ENCODE measurements around the gene CTSA. TPM values are rescaled to one million over a fixed set of nuclear protein-coding genes. Genes with fewer than 3 reads are reported as not detected.
A peak's percentile ranks its signal among the peaks of the same experiment; 100 is the strongest.

Gene CTSA
- 42.6 and 48.7 TPM in 2 replicates for polyA plus RNA-seq (2014; cell fraction: cytosol; rRNA removed)
- 183 and 260 TPM in 2 replicates for polyA plus RNA-seq (2014; cell fraction: nucleus; rRNA removed)

- DNase-seq (ENCODE audit: low spot score) = peak; percentile 96
Observed at GRCh38 chr20:45890985-45891983, at the start of gene CTSA, which contains the start of gene NEURL2. TSS of gene CTSA (plus strand) at chr20:45891335. CDS start at chr20:45891569, 234 bp downstream. TSS of gene NEURL2 (minus strand) at chr20:45891208. CDS start at chr20:45890991, 217 bp downstream.

- no peak for DNase-seq (ENCODE audit: low spot score)
Observed at GRCh38 chr20:45841407-45842129, 49.6 kb upstream of the CTSA start.

GRCh38 chr20:45842169-45842812 lies 48.8 kb upstream of the CTSA start:
- DNase-seq (ENCODE audit: low spot score) = no peak

GRCh38 chr20:45843506-45843905 lies 47.6 kb upstream of the CTSA start:
- DNase-seq (ENCODE audit: low spot score) = no peak

- DNase-seq (ENCODE audit: low spot score) = no peak
Observed at GRCh38 chr20:45845452-45845851, 45.7 kb upstream of the CTSA start.

- DNase-seq (ENCODE audit: low spot score) = no peak
Observed at GRCh38 chr20:45848421-45848820, 42.7 kb upstream of the CTSA start.

- DNase-seq (ENCODE audit: low spot score) = no peak
Observed at GRCh38 chr20:45848969-45849582, 42.1 kb upstream of the CTSA start.

- DNase-seq (ENCODE audit: low spot score) = no peak
Observed at GRCh38 chr20:45850238-45850637, 40.9 kb upstream of the CTSA start.

- no peak for DNase-seq (ENCODE audit: low spot score)
Observed at GRCh38 chr20:45850926-45851325, 40.2 kb upstream of the CTSA start.

GRCh38 chr20:45851501-45851900 lies 39.6 kb upstream of the CTSA start:
- no peak for DNase-seq (ENCODE audit: low spot score)

GRCh38 chr20:45852326-45852725 lies 38.8 kb upstream of the CTSA start:
- DNase-seq (ENCODE audit: low spot score) = no peak

- DNase-seq (ENCODE audit: low spot score) = no peak
Observed at GRCh38 chr20:45853484-45853883, 37.7 kb upstream of the CTSA start.

- DNase-seq (ENCODE audit: low spot score) = peak; percentile 100
Observed at GRCh38 chr20:45857114-45857881, 33.8 kb upstream of the CTSA start, which contains the start of the genes ACOT8 and ZSWIM3. TSS of gene ACOT8 (minus strand) at chr20:45857392. CDS start at chr20:45857315, 77 bp downstream. TSS of gene ZSWIM3 (plus strand) at chr20:45857614. CDS start at chr20:45857826, 212 bp downstream.

- DNase-seq (ENCODE audit: low spot score) = no peak
Observed at GRCh38 chr20:45857882-45858216, 33.3 kb upstream of the CTSA start.

GRCh38 chr20:45859916-45860315 lies 31.2 kb upstream of the CTSA start:
- DNase-seq (ENCODE audit: low spot score) = no peak

- DNase-seq (ENCODE audit: low spot score) = no peak
Observed at GRCh38 chr20:45860560-45861220, 30.4 kb upstream of the CTSA start.

- no peak for DNase-seq (ENCODE audit: low spot score)
Observed at GRCh38 chr20:45861221-45862075, 29.7 kb upstream of the CTSA start.

- DNase-seq (ENCODE audit: low spot score) = no peak
Observed at GRCh38 chr20:45863543-45864470, 27.3 kb upstream of the CTSA start.

Data from SK-N-DZ (cell line).